GM10248 (cell line): ENCODE data around the gene RAP1A.

Experiments used
- CTCF ChIA-PET: fragments of 300-600 bp; sonication (Branson Sonifier 250); formaldehyde crosslinking; extraction: SDS; loops from one replicate; lab custom pipeline; 2021; ENCODE audit warnings: antibody characterized with exemption; lab: Yijun Ruan, JAX
- POLR2A ChIA-PET: fragments of 350-650 bp; sonication (Branson Sonifier 250); formaldehyde crosslinking; extraction: SDS; loops from one replicate; lab custom pipeline; 2020; ENCODE audit warnings: antibody characterized with exemption; lab: Yijun Ruan, JAX
- DNase-seq: peaks from one replicate; pipeline ENCODE4 v3.0.0; 2012; ENCODE audit errors: extremely low spot score
- CTCF ChIP-seq: IDR thresholded peaks from 2 replicates; pipeline ENCODE4 v1.5.1; 2012; ENCODE audit warnings: mild to moderate bottlenecking, low read depth; ENCODE audit errors: extremely low read depth, missing control alignments, control extremely low read depth

RAP1A gene

GRCh38 chr1:111758373-111758772 lies 138.8 kb downstream of the RAP1A start:
- DNase-seq: no peak
- ChIA-PET POLR2A (no interaction called here), CTCF (interaction anchor here (5.0 kb wide), 1 partner anchor 9 kb away, joined by 56 read pairs; no protein-coding TSS in a partner anchor)
- no peak for TF ChIP-seq CTCF

- ChIA-PET POLR2A (interaction anchor here (1.0 kb wide), 1 partner anchor 10 kb away, joined by 3 read pairs; no protein-coding TSS in a partner anchor), CTCF (no interaction called here)
- no peak for TF ChIP-seq CTCF
- no peak for DNase-seq
Measured at GRCh38 chr1:111761717-111762116, 142.1 kb downstream of the RAP1A start.

GRCh38 chr1:111762332-111762731 lies 142.7 kb downstream of the RAP1A start:
- CTCF ChIA-PET: interaction anchor here (0.8 to 1.3 kb wide), 2 partner anchors 15 to 255 kb away, joined by 3 to 4 read pairs; no protein-coding TSS in a partner anchor
- TF ChIP-seq CTCF: no peak
- DNase-seq: no peak
- POLR2A ChIA-PET: no interaction called here
